SK-N-SH treated with all-trans-retinoic acid at 6 μM for 48 hours (cell line): ENCODE results near the gene HRH2.

Experiments
- ARNTL ChIP-seq: fragments of 450-650 bp; formaldehyde crosslinking; IDR thresholded peaks from 2 replicates; pipeline ENCODE4 v1.5.0; 2020; ENCODE audit warnings: low read depth, mild to moderate bottlenecking, moderate library complexity, borderline replicate concordance
- ESRRG ChIP-seq: fragments of 250-450 bp; sonication (Bioruptor Pico); IDR thresholded peaks from 2 replicates; pipeline ENCODE4 v1.6.1; 2021; ENCODE audit warnings: mild to moderate bottlenecking
- ISL1 ChIP-seq: fragments of 250-450 bp; sonication (Bioruptor Pico); IDR thresholded peaks from 2 replicates; pipeline ENCODE4 v2.1.2; 2022; ENCODE audit warnings: mild to moderate bottlenecking, moderate library complexity
- PATZ1 ChIP-seq: fragments of 250-450 bp; sonication (Bioruptor Pico); IDR thresholded peaks from 2 replicates; pipeline ENCODE4 v1.8.0; 2020; ENCODE audit warnings: mild to moderate bottlenecking, moderate library complexity, borderline replicate concordance
- PPARA ChIP-seq: fragments of 250-450 bp; sonication (Bioruptor Pico); IDR thresholded peaks from 2 replicates; pipeline ENCODE4 v1.5.0; 2020; ENCODE audit warnings: mild to moderate bottlenecking, borderline replicate concordance
- RARB ChIP-seq: fragments of 250-450 bp; sonication (Bioruptor Pico); IDR thresholded peaks from 2 replicates; pipeline ENCODE4 v1.8.0; 2021; ENCODE audit warnings: mild to moderate bottlenecking, moderate library complexity
- SNAI2 ChIP-seq: fragments of 250-450 bp; sonication (Bioruptor Pico); IDR thresholded peaks from 2 replicates; pipeline ENCODE4 v1.5.0; 2020; ENCODE audit warnings: mild to moderate bottlenecking, moderate library complexity
- TCF4 ChIP-seq: fragments of 250-450 bp; sonication (Bioruptor Pico); IDR thresholded peaks from 2 replicates; pipeline ENCODE4 v1.8.0; 2021; ENCODE audit warnings: mild to moderate bottlenecking, moderate library complexity, borderline replicate concordance
- ZC3H10 ChIP-seq: fragments of 250-450 bp; sonication (Bioruptor Pico); IDR thresholded peaks from 2 replicates; pipeline ENCODE4 v1.5.1; 2021; ENCODE audit warnings: mild to moderate bottlenecking, moderate library complexity
- ZFP3 ChIP-seq: fragments of 250-450 bp; sonication (Bioruptor Pico); IDR thresholded peaks from 2 replicates; pipeline ENCODE4 v1.5.0; 2020; ENCODE audit warnings: mild to moderate bottlenecking, moderate library complexity
- ZFP30 ChIP-seq: fragments of 450-650 bp; formaldehyde crosslinking; IDR thresholded peaks from 2 replicates; pipeline ENCODE4 v1.5.0; 2022; ENCODE audit warnings: mild to moderate bottlenecking, moderate library complexity
- TF ChIP-seq, protein P1 (sequence below): fragments of 250-450 bp; sonication (Bioruptor Pico); IDR thresholded peaks from 2 replicates; pipeline ENCODE4 v1.5.1; 2020; ENCODE audit warnings: low read depth, mild to moderate bottlenecking, moderate library complexity
- TF ChIP-seq, protein P2 (sequence below): fragments of 250-450 bp; sonication (Bioruptor Pico); IDR thresholded peaks from 2 replicates; pipeline ENCODE4 v1.5.1; 2021; ENCODE audit warnings: mild to moderate bottlenecking, moderate library complexity
- TF ChIP-seq, protein P3 (sequence below): fragments of 250-450 bp; sonication (Bioruptor Pico); IDR thresholded peaks from 2 replicates; pipeline ENCODE4 v1.5.0; 2020; ENCODE audit warnings: mild to moderate bottlenecking, moderate library complexity

DNA sequence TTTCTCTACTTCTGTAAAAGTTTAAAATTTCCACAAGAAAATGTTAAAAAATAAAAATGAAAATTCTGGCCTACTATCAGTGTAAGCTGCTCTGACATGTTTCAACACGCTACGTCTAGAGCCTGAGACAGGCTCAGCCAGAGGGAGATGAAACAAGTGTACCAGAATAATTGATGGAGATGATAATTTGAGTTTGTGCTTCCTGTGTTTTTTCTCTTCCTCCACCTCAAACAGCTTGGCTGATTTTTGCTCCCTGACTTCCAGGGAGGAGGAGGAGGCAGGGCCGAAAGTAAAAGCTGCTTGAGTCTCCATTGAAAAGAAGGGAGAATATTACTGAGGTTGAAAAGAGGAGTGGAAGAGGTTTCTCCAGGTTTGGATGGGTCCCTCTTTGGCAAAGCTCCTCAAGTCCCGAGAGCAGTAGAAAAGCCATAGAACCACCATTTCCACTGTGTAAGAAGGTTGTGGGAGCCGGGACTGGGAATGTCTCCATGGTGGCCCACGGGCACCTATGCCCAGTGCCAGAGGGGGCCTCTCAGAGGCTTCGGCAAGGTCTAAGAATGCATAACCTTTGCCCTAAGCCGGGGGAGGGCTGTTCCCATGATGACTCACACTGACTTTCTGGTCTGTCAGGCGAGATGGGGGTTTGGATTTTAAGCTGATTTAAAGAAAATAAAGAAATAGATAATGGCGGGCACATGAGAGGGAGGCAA is 95.1 kb downstream of the HRH2 start:
- TF ChIP-seq SNAI2 (CRISPR knock-in tag) (no peak), TCF4 (no peak), ZFP30 (CRISPR knock-in tag) (no peak), ZFP3 (CRISPR knock-in tag) (no peak), ARNTL (CRISPR knock-in tag) (no peak), RARB (CRISPR knock-in tag) (no peak), ZC3H10 (CRISPR knock-in tag) (no peak), PATZ1 (CRISPR knock-in tag) (no peak), PPARA (CRISPR knock-in tag) (no peak), ISL1 (CRISPR knock-in tag) (no peak), ESRRG (CRISPR knock-in tag) (no peak)
- TF ChIP-seq, protein P1, sequence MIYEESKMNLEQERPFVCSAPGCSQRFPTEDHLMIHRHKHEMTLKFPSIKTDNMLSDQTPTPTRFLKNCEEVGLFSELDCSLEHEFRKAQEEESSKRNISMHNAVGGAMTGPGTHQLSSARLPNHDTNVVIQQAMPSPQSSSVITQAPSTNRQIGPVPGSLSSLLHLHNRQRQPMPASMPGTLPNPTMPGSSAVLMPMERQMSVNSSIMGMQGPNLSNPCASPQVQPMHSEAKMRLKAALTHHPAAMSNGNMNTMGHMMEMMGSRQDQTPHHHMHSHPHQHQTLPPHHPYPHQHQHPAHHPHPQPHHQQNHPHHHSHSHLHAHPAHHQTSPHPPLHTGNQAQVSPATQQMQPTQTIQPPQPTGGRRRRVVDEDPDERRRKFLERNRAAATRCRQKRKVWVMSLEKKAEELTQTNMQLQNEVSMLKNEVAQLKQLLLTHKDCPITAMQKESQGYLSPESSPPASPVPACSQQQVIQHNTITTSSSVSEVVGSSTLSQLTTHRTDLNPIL (CRISPR knock-in tag), result no peak
- TF ChIP-seq, protein P2, sequence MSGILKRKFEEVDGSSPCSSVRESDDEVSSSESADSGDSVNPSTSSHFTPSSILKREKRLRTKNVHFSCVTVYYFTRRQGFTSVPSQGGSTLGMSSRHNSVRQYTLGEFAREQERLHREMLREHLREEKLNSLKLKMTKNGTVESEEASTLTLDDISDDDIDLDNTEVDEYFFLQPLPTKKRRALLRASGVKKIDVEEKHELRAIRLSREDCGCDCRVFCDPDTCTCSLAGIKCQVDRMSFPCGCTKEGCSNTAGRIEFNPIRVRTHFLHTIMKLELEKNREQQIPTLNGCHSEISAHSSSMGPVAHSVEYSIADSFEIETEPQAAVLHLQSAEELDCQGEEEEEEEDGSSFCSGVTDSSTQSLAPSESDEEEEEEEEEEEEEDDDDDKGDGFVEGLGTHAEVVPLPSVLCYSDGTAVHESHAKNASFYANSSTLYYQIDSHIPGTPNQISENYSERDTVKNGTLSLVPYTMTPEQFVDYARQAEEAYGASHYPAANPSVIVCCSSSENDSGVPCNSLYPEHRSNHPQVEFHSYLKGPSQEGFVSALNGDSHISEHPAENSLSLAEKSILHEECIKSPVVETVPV, result no peak
- TF ChIP-seq, protein P3, sequence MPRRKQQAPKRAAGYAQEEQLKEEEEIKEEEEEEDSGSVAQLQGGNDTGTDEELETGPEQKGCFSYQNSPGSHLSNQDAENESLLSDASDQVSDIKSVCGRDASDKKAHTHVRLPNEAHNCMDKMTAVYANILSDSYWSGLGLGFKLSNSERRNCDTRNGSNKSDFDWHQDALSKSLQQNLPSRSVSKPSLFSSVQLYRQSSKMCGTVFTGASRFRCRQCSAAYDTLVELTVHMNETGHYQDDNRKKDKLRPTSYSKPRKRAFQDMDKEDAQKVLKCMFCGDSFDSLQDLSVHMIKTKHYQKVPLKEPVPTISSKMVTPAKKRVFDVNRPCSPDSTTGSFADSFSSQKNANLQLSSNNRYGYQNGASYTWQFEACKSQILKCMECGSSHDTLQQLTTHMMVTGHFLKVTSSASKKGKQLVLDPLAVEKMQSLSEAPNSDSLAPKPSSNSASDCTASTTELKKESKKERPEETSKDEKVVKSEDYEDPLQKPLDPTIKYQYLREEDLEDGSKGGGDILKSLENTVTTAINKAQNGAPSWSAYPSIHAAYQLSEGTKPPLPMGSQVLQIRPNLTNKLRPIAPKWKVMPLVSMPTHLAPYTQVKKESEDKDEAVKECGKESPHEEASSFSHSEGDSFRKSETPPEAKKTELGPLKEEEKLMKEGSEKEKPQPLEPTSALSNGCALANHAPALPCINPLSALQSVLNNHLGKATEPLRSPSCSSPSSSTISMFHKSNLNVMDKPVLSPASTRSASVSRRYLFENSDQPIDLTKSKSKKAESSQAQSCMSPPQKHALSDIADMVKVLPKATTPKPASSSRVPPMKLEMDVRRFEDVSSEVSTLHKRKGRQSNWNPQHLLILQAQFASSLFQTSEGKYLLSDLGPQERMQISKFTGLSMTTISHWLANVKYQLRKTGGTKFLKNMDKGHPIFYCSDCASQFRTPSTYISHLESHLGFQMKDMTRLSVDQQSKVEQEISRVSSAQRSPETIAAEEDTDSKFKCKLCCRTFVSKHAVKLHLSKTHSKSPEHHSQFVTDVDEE (CRISPR knock-in tag), result no peak
